ENCODE measurements around the gene CADPS2.
"Not testable (repeated sequence)": the region's sequence is repeated elsewhere in the genome, so short reads cannot be mapped to it uniquely, and the experiment has no call there.

DNA sequence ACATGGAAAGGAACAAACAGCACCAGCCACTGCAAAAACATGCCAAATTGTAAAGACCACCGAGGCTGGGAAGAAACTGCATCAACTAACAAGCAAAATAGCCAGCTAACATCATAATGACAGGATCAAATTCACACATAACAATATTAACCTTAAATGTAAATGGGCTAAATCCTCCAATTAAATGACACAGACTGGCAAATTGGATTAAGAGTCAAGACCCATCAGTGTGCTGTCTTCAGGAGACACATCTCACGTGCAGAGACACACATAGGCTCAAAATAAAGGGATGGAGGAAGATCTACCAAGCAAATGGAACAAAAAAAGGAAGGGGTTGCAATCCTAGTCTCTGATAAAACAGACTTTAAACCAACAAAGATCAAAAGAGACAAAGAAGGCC is 50.0 kb downstream of the CADPS2 start:
- TF ChIP-seq, protein P1, sequence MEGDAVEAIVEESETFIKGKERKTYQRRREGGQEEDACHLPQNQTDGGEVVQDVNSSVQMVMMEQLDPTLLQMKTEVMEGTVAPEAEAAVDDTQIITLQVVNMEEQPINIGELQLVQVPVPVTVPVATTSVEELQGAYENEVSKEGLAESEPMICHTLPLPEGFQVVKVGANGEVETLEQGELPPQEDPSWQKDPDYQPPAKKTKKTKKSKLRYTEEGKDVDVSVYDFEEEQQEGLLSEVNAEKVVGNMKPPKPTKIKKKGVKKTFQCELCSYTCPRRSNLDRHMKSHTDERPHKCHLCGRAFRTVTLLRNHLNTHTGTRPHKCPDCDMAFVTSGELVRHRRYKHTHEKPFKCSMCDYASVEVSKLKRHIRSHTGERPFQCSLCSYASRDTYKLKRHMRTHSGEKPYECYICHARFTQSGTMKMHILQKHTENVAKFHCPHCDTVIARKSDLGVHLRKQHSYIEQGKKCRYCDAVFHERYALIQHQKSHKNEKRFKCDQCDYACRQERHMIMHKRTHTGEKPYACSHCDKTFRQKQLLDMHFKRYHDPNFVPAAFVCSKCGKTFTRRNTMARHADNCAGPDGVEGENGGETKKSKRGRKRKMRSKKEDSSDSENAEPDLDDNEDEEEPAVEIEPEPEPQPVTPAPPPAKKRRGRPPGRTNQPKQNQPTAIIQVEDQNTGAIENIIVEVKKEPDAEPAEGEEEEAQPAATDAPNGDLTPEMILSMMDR (IDR thresholded peaks at IDR 0.05): not testable (repeated sequence)
- not testable (repeated sequence) for TF ChIP-seq EZH2 (IDR thresholded peaks at IDR 0.05; ENCODE audit: borderline replicate concordance, insufficient read depth, low read depth, low read length, poor library complexity, severe bottlenecking)
